ENCODE data around the gene RAB32.

GRCh38 chr6:146544616-146545182 lies 1.1 kb downstream of the RAB32 start:
- no peak for TF ChIP-seq POLR2A (IDR thresholded peaks at IDR 0.05)
- TF ChIP-seq, protein P1, sequence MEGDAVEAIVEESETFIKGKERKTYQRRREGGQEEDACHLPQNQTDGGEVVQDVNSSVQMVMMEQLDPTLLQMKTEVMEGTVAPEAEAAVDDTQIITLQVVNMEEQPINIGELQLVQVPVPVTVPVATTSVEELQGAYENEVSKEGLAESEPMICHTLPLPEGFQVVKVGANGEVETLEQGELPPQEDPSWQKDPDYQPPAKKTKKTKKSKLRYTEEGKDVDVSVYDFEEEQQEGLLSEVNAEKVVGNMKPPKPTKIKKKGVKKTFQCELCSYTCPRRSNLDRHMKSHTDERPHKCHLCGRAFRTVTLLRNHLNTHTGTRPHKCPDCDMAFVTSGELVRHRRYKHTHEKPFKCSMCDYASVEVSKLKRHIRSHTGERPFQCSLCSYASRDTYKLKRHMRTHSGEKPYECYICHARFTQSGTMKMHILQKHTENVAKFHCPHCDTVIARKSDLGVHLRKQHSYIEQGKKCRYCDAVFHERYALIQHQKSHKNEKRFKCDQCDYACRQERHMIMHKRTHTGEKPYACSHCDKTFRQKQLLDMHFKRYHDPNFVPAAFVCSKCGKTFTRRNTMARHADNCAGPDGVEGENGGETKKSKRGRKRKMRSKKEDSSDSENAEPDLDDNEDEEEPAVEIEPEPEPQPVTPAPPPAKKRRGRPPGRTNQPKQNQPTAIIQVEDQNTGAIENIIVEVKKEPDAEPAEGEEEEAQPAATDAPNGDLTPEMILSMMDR (IDR thresholded peaks at IDR 0.05): no peak
